Breast epithelium (tissue), 4 donors: Measurements from ENCODE around the gene PLA2G4A. TPM values are rescaled to one million over a fixed set of nuclear protein-coding genes. Genes with fewer than 3 reads are reported as not detected.

Experiments used
- DNase-seq, 2 donors: peaks; one replicate each; pipeline ENCODE4 v3.0.0-alpha.2; 2019; ENCODE audit warnings: low spot score in 2 of 2
- H3K27ac ChIP-seq, 2 donors: fragments of 200-600 bp; sonication (generic) in 1 of 2; one replicate each; pipeline ENCODE4 v1.5.1; 2016 to 2019; ENCODE audit warnings: mild to moderate bottlenecking in 1 of 2
- H3K27me3 ChIP-seq, 2 donors: fragments of 200-600 bp; sonication (generic) in 1 of 2; one replicate each; pipeline versions ENCODE4 v1.5.1 to v1.6.0; 2017 to 2019; ENCODE audit warnings: control low read depth in 1 of 2, mild to moderate bottlenecking in 1 of 2
- H3K36me3 ChIP-seq: fragments of 200-600 bp; one replicate; pipeline ENCODE4 v1.5.1; 2019
- H3K4me1 ChIP-seq, 2 donors: fragments of 200-600 bp; sonication (generic); one replicate each; pipeline ENCODE4 v1.5.1; 2016 to 2019; ENCODE audit warnings: control low read depth in 1 of 2
- H3K4me3 ChIP-seq, 3 donors: fragments of 200-600 bp; sonication (generic); 1 replicate in 2 of 3; 2 replicates in 1 of 3; pipeline ENCODE4 v1.5.1; 2016 to 2019; ENCODE audit warnings: mild to moderate bottlenecking in 3 of 3, moderate library complexity in 2 of 3
- H3K9me3 ChIP-seq, 2 donors: fragments of 200-600 bp; sonication (generic) in 1 of 2; one replicate each; pipeline ENCODE4 v1.5.1; 2016 to 2019; ENCODE audit warnings: control low read depth in 1 of 2
- POLR2A ChIP-seq: fragments of 450-650 bp; IDR thresholded peaks from one replicate; pipeline ENCODE4 v1.6.1; 2016; ENCODE audit warnings: antibody characterized with exemption, mild to moderate bottlenecking, moderate library complexity
- POLR2AphosphoS5 ChIP-seq, 3 donors: sonication (generic); formaldehyde crosslinking; IDR thresholded peaks; one replicate each; pipeline ENCODE4 v1.6.1; 2017; ENCODE audit warnings: antibody characterized with exemption in 3 of 3
- intact Hi-C: fragments of 100-400 bp; cut with DNase I; formaldehyde crosslinking; loops from one replicate; pipeline ENCODE4 v1.15.1; 2023; ENCODE audit warnings: low total_unique reads
- total RNA-seq, 3 donors: library from RNA; depleted of rRNA; stranded (reverse); fragments of >200 nt; gene quantifications; one replicate each; pipeline ENCODE4 v1.1.0, GENCODE V29; 2016
- TF ChIP-seq, protein P1 (sequence below), 3 donors: fragments of 450-650 bp; IDR thresholded peaks; one replicate each; pipeline ENCODE4 v1.5.1; 2016 to 2017; ENCODE audit warnings: antibody characterized with exemption in 3 of 3, mild to moderate bottlenecking in 3 of 3, moderate library complexity in 3 of 3

PLA2G4A gene
- total RNA-seq, 3 donors from 2014 or later = 5.6 to 13.3 (median 7.4) TPM

DNA sequence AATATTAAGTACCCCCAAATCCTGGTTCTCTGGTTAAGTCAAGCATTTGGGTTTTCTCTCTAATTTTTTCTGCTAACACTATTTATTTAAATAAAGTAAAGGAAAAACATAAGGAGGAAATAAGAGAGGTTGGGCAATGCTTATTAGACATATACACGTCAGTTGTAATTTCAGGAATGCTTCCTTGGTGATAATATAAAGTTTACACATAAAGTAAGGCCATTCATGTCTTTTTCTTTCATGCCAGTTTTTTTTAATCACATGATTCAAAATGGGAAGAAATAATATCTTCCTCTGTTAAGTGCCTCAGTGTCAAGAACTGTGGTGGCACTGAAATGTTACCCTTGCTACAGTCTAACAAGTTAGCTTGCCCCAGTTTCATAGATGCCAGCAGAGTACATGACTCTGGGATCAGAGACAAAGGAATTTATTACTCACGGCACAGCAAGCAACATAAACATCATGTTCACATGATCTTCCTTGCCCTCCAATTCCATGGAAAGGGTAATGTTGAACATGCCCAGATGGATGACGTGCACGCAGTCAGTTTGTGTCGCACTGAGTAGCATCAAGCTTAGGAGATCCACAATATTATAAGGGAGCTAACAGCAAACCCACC, 184.9 kb downstream of the PLA2G4A start:
- Histone ChIP-seq H3K27ac (no peak overlapping the region), H3K27me3 (no peaks in the 10 kb centered on the region), H3K9me3 (peaks cover 0 to 2% of the 10 kb centered on the region in 2 donors), H3K4me3 (no peak overlapping the region), H3K4me1 (no peaks in the 10 kb centered on the region), H3K36me3 (no peaks in the 10 kb centered on the region)
- intact Hi-C loops = no loop called here
- DNase-seq = no peak
- TF ChIP-seq POLR2A (no peak), POLR2AphosphoS5 (IDR thresholded peaks at IDR 0.05) (no peak)
- TF ChIP-seq, protein P1, sequence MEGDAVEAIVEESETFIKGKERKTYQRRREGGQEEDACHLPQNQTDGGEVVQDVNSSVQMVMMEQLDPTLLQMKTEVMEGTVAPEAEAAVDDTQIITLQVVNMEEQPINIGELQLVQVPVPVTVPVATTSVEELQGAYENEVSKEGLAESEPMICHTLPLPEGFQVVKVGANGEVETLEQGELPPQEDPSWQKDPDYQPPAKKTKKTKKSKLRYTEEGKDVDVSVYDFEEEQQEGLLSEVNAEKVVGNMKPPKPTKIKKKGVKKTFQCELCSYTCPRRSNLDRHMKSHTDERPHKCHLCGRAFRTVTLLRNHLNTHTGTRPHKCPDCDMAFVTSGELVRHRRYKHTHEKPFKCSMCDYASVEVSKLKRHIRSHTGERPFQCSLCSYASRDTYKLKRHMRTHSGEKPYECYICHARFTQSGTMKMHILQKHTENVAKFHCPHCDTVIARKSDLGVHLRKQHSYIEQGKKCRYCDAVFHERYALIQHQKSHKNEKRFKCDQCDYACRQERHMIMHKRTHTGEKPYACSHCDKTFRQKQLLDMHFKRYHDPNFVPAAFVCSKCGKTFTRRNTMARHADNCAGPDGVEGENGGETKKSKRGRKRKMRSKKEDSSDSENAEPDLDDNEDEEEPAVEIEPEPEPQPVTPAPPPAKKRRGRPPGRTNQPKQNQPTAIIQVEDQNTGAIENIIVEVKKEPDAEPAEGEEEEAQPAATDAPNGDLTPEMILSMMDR (IDR thresholded peaks at IDR 0.05) = no peak

DNA sequence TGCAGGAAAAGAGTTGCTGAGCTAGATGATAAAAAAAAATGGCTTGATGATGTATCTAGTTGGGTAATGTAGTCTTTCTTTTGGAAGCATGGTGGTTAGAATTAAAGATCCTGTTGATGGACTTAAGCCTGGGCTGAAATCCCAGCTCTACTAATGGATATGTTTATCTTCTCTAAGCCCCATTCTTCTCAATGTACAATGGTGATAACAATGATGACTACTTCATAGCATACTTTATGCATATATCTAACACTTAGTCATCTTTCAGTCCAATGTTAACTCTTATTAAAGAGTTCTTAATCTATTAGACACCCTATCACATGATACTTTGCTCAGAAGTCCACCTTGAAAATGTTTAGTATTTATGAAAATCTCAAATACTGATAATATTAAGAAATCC, 189.5 kb downstream of the PLA2G4A start:
- H3K27ac ChIP-seq = no peak overlapping the region
- peaks cover 0 to 6% of the 10 kb centered on the region in 2 donors for H3K9me3 ChIP-seq
- no peaks in the 10 kb centered on the region for H3K4me1 ChIP-seq
- no peak for DNase-seq
- intact Hi-C loops = no loop called here
- H3K4me3 ChIP-seq = no peak overlapping the region
- no peaks in the 10 kb centered on the region for H3K36me3 ChIP-seq
- TF ChIP-seq POLR2AphosphoS5 (IDR thresholded peaks at IDR 0.05) (no peak), POLR2A (no peak)
- TF ChIP-seq, protein P1 (IDR thresholded peaks at IDR 0.05) = no peak
- no peaks in the 10 kb centered on the region for H3K27me3 ChIP-seq

DNA sequence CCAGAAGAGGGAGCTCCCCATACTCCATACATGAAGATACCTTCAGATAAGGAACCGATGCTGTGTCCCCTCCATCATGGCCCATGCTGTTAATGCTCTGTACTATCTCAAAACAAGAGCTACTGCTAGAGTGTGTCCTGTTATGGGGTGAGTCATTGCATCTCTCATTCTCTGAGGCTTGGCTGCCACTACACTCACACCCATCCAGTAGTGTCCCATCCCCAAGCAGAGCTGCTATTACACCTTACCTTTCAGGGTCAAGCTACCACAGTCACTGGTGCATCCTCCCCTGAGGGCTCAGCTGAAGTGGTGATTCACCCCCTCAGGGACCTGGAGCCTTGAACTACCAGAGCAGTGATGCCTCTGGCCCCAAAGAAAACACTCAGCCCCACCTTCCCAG, 198.5 kb downstream of the PLA2G4A start:
- DNase-seq = no peak
- H3K27ac ChIP-seq = no peak overlapping the region
- no peaks in the 10 kb centered on the region for H3K36me3 ChIP-seq
- no peak overlapping the region for H3K4me3 ChIP-seq
- TF ChIP-seq POLR2A (no peak), POLR2AphosphoS5 (IDR thresholded peaks at IDR 0.05) (no peak)
- TF ChIP-seq, protein P1 (IDR thresholded peaks at IDR 0.05) = no peak
- H3K9me3 ChIP-seq = peaks cover 11 to 24% of the 10 kb centered on the region in 2 donors
- H3K4me1 ChIP-seq = no peaks in the 10 kb centered on the region
- H3K27me3 ChIP-seq = no peaks in the 10 kb centered on the region
- intact Hi-C loops = no loop called here

DNA sequence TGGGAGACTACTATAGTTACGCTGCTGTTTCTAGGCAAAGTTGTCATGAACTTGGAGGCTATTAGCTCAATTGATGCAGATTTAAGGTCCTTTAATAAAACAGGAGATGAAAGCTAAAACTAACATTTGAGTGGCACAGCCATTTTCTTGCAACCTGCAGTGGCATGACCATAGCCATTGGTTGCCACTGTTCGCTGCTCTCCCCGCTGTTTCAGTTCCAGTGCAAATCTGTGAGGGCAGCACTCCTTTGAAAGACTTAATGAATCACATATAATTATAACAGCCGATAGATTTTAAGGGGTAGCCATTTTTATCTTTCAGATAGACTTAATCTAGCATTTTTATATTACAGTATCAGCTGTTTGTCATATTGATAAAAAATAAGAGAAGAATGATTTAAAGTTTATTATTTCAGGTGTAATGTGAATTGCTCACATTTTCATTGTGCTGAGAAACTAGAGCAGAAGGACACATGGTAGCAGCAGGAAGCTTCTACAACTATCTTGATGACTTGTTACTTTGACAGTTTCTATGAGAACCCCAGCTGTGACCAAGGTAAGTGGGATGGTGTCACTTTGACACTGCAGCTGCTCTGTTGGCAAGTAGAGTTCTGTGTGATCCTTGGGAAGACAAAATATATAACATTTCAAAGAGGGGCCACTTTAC, 203.7 kb downstream of the PLA2G4A start:
- Histone ChIP-seq H3K4me3 (no peak overlapping the region), H3K27me3 (no peaks in the 10 kb centered on the region), H3K9me3 (peaks cover 10 to 24% of the 10 kb centered on the region in 2 donors), H3K36me3 (no peaks in the 10 kb centered on the region), H3K27ac (no peak overlapping the region), H3K4me1 (no peaks in the 10 kb centered on the region)
- DNase-seq = no peak
- intact Hi-C loops = no loop called here
- TF ChIP-seq POLR2A (no peak), POLR2AphosphoS5 (IDR thresholded peaks at IDR 0.05) (no peak)
- TF ChIP-seq, protein P1 (IDR thresholded peaks at IDR 0.05) = no peak

DNA sequence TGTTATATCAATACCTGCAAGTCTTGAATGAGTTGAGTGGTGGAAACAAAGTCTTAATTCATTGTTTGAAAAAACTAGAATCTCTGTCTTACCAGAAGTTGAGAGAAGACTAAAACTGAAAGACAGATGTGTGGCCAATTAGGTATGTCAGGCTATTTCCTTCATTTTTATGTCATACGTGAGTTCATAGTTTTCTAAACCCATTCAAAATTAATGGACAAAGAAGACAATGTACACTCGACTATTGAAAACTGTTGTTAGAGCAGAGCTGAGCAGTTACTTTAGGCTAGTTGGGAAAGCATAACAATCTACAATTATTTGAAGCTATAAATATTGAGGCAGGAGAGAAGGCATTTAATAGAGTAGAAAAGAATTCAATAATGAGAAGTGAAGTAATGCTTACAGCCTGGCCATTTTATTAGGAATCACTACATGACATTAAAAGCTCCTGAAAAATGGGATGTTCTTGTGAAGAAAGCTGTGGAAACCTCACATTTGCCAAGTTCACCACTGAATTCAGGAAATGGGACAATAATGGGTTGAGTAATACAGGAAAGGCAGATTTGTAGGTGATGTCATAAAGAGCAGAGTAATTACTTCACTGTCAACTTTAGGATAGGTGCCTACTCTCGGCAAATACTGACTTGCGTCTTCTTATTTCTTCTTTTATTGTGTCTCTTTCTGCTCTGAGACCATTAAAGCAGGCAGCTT, 204.4 kb downstream of the PLA2G4A start:
- Histone ChIP-seq H3K27ac (no peak overlapping the region), H3K9me3 (peaks cover 3 to 20% of the 10 kb centered on the region in 2 donors), H3K4me3 (no peak overlapping the region), H3K27me3 (no peaks in the 10 kb centered on the region), H3K4me1 (no peaks in the 10 kb centered on the region), H3K36me3 (no peaks in the 10 kb centered on the region)
- no peak for DNase-seq
- intact Hi-C loops = no loop called here
- TF ChIP-seq, protein P1 (IDR thresholded peaks at IDR 0.05) = no peak
- TF ChIP-seq POLR2AphosphoS5 (IDR thresholded peaks at IDR 0.05) = no peak
- no peak for TF ChIP-seq POLR2A
